DND-41 (cell line): ENCODE data around the gene VCL.

Experiments
- ATAC-seq: fragments of 200-7000 bp; cut with Tn5 transposase; 3 replicates; pipeline ENCODE4 v1.9.1; 2021; ENCODE audit warnings: low read depth; ENCODE audit not compliant: insufficient read depth
- DNase-seq: peaks from one replicate; pipeline ENCODE4 v3.0.0-alpha.2; 2020
- H2AFZ ChIP-seq: 2 replicates; pipeline ENCODE4 v1.6.0; 2012; ENCODE audit warnings: low read depth, low read length
- H3K27ac ChIP-seq: 2 replicates; pipeline ENCODE4 v1.5.1; 2012; ENCODE audit warnings: low read length, inconsistent platforms
- H3K27me3 ChIP-seq: fragments of 200-600 bp; sonication (generic); 2 replicates; pipeline ENCODE4 v1.6.0; 2012; ENCODE audit warnings: low read length, mild to moderate bottlenecking, inconsistent platforms; ENCODE audit not compliant: insufficient read depth, poor library complexity
- H3K36me3 ChIP-seq: 2 replicates; pipeline ENCODE4 v1.5.1; 2012; ENCODE audit warnings: low read length, inconsistent platforms; ENCODE audit not compliant: insufficient read depth
- H3K4me1 ChIP-seq: 2 replicates; pipeline ENCODE4 v1.5.1; 2012; ENCODE audit warnings: mild to moderate bottlenecking, low read length; ENCODE audit not compliant: insufficient read depth
- H3K4me2 ChIP-seq: 2 replicates; pipeline ENCODE4 v1.6.0; 2012; ENCODE audit warnings: mild to moderate bottlenecking, moderate library complexity, low read length, inconsistent platforms; ENCODE audit not compliant: insufficient read depth
- H3K4me3 ChIP-seq, 2 experiments: fragments of 200-600 bp in 1 of 2; shearing (Covaris generic) in 1 of 2; 2 replicates each; pipeline ENCODE4 v1.5.1; 2012 to 2016; ENCODE audit warnings: inconsistent platforms in 2 of 2, low read length in 2 of 2, mild to moderate bottlenecking in 2 of 2, low read depth in 1 of 2, moderate library complexity in 1 of 2
- H3K79me2 ChIP-seq: 2 replicates; pipeline ENCODE4 v1.6.0; 2012; ENCODE audit warnings: low read length, inconsistent platforms; ENCODE audit not compliant: insufficient read depth
- H3K9ac ChIP-seq: 2 replicates; pipeline ENCODE4 v1.6.0; 2012; ENCODE audit warnings: low read depth, mild to moderate bottlenecking, inconsistent platforms, low read length, moderate library complexity
- H3K9me3 ChIP-seq: 2 replicates; pipeline ENCODE4 v1.5.1; 2012; ENCODE audit warnings: low read length, moderate library complexity, mild to moderate bottlenecking, inconsistent platforms; ENCODE audit not compliant: insufficient read depth, severe bottlenecking
- H4K20me1 ChIP-seq: 2 replicates; pipeline ENCODE4 v1.6.0; 2012; ENCODE audit warnings: low read length; ENCODE audit not compliant: insufficient read depth
- CTCF ChIP-seq: IDR thresholded peaks from 2 replicates; pipeline ENCODE4 v1.5.1; 2012; ENCODE audit warnings: borderline replicate concordance, low read length, moderate library complexity, mild to moderate bottlenecking; ENCODE audit not compliant: poor library complexity, severe bottlenecking; ENCODE audit errors: extremely low read depth
- EZH2 ChIP-seq: IDR thresholded peaks from 3 replicates; pipeline ENCODE4 v1.6.1; 2012; ENCODE audit warnings: borderline replicate concordance, low read depth, mild to moderate bottlenecking, moderate library complexity, low read length, inconsistent platforms; ENCODE audit not compliant: severe bottlenecking

The VCL gene

GRCh38 chr10:74163319-74164068 lies 165.6 kb downstream of the VCL start:
- no peak overlapping the region for H3K4me3 ChIP-seq
- no peak overlapping the region for H3K4me2 ChIP-seq
- no peaks in the 10 kb centered on the region for H3K4me1 ChIP-seq
- no peak for ATAC-seq
- no peak overlapping the region for H3K9ac ChIP-seq
- H3K36me3 ChIP-seq, result no peaks in the 10 kb centered on the region
- TF ChIP-seq EZH2, result no peak
- no peak for TF ChIP-seq CTCF
- peaks cover 3% of the 10 kb centered on the region; the same call in 1 of the 2 replicates for H3K79me2 ChIP-seq
- H3K27ac ChIP-seq, result no peak overlapping the region
- H3K27me3 ChIP-seq, result no peaks in the 10 kb centered on the region
- no peaks in the 10 kb centered on the region for H4K20me1 ChIP-seq
- no peak for DNase-seq
- no peak overlapping the region for H2AFZ ChIP-seq
- no peaks in the 10 kb centered on the region for H3K9me3 ChIP-seq

DNA sequence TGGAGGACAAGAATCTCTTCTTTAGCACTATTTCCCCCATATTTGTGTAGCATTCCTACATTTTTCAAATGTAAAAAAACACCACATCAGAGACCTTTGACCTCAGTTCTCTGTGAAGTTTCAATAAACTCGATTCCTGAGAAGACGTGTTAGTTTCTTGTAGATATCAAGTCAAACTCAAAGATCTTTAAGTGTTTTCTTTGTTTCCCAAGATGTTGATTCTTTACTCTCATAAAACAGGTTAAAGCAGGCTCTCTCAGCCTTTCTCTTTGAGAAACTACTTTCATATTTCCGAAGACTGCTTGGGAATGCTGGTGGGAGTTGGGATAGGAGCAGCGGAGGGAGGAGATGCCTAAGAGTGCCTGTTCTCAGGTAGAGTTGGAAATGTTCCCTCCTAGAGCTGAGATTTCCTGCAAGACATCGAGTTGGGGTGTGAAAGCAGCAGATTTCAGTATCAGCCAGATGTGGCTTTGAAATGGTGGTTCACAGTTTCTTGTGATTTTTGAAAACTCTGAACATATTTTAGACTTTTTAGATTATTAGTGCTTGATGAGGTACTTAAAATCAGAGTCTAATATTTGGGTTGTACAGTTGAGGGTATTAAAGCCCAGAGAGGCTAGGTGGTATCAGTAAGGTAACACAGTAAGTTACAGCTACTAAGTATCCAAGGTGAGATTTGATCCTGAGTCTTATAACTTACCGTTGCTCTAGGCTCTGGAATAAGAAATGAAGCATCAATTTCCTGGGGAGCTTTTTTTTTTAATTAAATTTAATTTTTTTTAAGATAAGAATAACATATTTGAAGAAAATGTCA lies 167.0 kb downstream of the VCL start:
- Histone ChIP-seq H3K9ac (no peak overlapping the region), H3K4me3 (no peak overlapping the region), H4K20me1 (no peaks in the 10 kb centered on the region), H2AFZ (no peak overlapping the region), H3K9me3 (no peaks in the 10 kb centered on the region), H3K27me3 (no peaks in the 10 kb centered on the region), H3K4me1 (no peaks in the 10 kb centered on the region), H3K27ac (no peak overlapping the region), H3K36me3 (no peaks in the 10 kb centered on the region), H3K4me2 (no peak overlapping the region), H3K79me2 (peaks cover 3% of the 10 kb centered on the region; the same call in 1 of the 2 replicates)
- no peak for TF ChIP-seq EZH2
- DNase-seq (no peak), ATAC-seq (no peak)

GRCh38 chr10:74165530-74165901 lies 167.6 kb downstream of the VCL start:
- Histone ChIP-seq H3K36me3 (no peaks in the 10 kb centered on the region), H3K27ac (no peak overlapping the region), H4K20me1 (no peaks in the 10 kb centered on the region), H3K9ac (no peak overlapping the region), H3K4me3 (no peak overlapping the region), H3K79me2 (no peaks in the 10 kb centered on the region), H3K9me3 (no peaks in the 10 kb centered on the region), H3K27me3 (no peaks in the 10 kb centered on the region), H3K4me2 (no peak overlapping the region), H3K4me1 (no peaks in the 10 kb centered on the region), H2AFZ (no peak overlapping the region)
- TF ChIP-seq CTCF, result no peak
- TF ChIP-seq EZH2, result no peak
- ATAC-seq (no peak), DNase-seq (no peak)

DNA sequence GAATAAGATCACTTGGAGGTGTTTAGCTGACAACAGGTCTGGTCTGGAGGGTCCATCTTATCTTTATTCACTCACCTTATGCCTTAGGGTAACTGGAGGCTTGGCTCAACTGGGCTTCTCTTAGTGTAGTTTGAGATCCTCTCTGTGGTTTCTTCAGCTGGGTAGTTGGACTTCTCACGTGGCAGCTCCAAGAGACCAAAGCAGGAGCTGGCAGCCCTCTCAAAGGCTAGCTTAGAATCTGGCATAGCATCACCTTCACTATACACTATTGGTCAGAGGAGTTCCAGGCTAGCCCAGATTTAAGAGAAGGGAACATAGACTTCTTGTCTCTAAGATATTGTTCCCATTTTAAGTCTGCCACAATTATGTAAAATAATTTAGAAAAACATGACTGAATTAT lies 169.5 kb downstream of the VCL start:
- Histone ChIP-seq H3K4me2 (no peak overlapping the region), H2AFZ (no peak overlapping the region), H3K4me3 (no peak overlapping the region), H3K27me3 (no peaks in the 10 kb centered on the region), H3K27ac (no peak overlapping the region), H3K9ac (no peak overlapping the region), H3K79me2 (no peaks in the 10 kb centered on the region), H3K9me3 (no peaks in the 10 kb centered on the region), H4K20me1 (no peaks in the 10 kb centered on the region), H3K4me1 (no peaks in the 10 kb centered on the region), H3K36me3 (no peaks in the 10 kb centered on the region)
- no peak for DNase-seq
- ATAC-seq, result no peak
- TF ChIP-seq CTCF (no peak), EZH2 (no peak)
